Suppressor macrophage treated with lipopolysaccharide for 4 hours (primary cell): ENCODE measurements around the gene CCR5AS.

Source experiments
- DNase-seq: peaks from one replicate; pipeline ENCODE4 v3.0.0-alpha.2; 2020

The CCR5AS gene

GRCh38 chr3:46375218-46375617 lies 31.6 kb downstream of the CCR5AS start:
- DNase-seq, result no peak

GRCh38 chr3:46374755-46375154 lies 32.1 kb downstream of the CCR5AS start:
- no peak for DNase-seq

DNA sequence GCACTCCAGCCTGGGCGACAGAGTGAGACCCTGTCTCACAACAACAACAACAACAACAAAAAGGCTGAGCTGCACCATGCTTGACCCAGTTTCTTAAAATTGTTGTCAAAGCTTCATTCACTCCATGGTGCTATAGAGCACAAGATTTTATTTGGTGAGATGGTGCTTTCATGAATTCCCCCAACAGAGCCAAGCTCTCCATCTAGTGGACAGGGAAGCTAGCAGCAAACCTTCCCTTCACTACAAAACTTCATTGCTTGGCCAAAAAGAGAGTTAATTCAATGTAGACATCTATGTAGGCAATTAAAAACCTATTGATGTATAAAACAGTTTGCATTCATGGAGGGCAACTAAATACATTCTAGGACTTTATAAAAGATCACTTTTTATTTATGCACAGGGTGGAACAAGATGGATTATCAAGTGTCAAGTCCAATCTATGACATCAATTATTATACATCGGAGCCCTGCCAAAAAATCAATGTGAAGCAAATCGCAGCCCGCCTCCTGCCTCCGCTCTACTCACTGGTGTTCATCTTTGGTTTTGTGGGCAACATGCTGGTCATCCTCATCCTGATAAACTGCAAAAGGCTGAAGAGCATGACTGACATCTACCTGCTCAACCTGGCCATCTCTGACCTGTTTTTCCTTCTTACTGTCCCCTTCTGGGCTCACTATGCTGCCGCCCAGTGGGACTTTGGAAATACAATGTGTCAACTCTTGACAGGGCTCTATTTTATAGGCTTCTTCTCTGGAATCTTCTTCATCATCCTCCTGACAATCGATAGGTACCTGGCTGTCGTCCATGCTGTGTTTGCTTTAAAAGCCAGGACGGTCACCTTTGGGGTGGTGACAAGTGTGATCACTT lies 34.1 kb downstream of the CCR5AS start:
- peak; percentile 70 for DNase-seq

- peak; percentile 53 for DNase-seq
These were observed 35.1 kb downstream of the CCR5AS start for GRCh38 chr3:46371519-46372340.

GRCh38 chr3:46370839-46371518 lies 35.9 kb downstream of the CCR5AS start, which contains the start of gene CCR5:
Gene CCR5, plus strand, starts transcription at chr3:46370946. Its CDS starts 1,957 bp downstream, at chr3:46372903.
- peak; percentile 73 for DNase-seq

DNA sequence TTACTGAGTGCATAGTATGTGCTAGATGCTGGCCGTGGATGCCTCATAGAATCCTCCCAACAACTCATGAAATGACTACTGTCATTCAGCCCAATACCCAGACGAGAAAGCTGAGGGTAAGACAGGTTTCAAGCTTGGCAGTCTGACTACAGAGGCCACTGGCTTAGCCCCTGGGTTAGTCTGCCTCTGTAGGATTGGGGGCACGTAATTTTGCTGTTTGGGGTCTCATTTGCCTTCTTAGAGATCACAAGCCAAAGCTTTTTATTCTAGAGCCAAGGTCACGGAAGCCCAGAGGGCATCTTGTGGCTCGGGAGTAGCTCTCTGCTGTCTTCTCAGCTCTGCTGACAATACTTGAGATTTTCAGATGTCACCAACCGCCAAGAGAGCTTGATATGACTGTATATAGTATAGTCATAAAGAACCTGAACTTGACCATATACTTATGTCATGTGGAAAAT lies 37.2 kb downstream of the CCR5AS start:
- peak; percentile 69 for DNase-seq

DNA sequence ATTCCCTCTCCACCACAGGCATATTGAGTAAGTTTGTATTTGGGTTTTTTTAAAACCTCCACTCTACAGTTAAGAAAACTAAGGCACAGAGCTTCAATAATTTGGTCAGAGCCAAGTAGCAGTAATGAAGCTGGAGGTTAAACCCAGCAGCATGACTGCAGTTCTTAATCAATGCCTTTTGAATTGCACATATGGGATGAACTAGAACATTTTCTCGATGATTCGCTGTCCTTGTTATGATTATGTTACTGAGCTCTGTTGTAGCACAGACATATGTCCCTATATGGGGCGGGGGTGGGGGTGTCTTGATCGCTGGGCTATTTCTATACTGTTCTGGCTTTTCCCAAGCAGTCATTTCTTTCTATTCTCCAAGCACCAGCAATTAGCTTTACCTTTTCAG lies 37.7 kb downstream of the CCR5AS start:
- peak; percentile 58 for DNase-seq

GRCh38 chr3:46368569-46368968 lies 38.3 kb downstream of the CCR5AS start:
- DNase-seq, result peak; percentile 94

DNA sequence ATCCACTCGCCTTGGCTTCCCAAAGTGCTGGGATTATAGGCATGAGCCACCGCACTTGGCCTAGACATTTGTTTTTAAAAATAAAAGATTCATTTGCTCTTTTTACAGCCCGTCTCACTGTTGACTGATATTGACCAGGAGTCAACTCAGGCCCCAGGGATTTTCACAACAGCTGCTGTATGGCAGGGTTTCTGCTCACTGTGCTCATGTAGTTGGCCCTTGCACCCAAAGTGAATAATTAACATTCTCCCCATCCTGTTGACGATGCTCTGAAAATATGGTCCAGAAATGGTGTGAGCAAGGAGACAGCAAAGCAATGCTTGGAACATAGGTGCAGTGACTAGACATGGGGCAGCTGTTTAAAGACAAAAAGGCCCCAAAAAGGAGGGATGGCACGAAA lies 39.1 kb downstream of the CCR5AS start:
- DNase-seq, result no peak

- no peak for DNase-seq
These were observed 40.9 kb downstream of the CCR5AS start for GRCh38 chr3:46365737-46366524.

DNA sequence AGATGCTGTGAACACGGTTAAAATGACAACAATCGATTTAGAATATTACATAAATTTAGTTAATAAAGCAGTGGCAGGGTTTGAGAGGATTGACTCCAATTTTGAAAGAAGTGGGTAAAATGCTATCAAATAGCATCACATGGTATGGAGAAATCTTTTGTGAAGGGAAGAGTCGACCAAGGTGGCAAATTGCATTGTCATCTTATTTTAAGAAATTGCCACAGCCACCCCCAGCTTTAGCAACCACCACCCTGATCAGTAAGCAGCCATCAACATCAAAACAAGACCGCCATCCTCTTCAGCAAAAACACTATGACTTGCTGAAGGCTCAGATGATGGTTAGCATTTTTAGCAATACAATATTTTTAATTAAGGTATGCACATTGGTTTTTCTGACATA lies 41.8 kb downstream of the CCR5AS start:
- no peak for DNase-seq

DNA sequence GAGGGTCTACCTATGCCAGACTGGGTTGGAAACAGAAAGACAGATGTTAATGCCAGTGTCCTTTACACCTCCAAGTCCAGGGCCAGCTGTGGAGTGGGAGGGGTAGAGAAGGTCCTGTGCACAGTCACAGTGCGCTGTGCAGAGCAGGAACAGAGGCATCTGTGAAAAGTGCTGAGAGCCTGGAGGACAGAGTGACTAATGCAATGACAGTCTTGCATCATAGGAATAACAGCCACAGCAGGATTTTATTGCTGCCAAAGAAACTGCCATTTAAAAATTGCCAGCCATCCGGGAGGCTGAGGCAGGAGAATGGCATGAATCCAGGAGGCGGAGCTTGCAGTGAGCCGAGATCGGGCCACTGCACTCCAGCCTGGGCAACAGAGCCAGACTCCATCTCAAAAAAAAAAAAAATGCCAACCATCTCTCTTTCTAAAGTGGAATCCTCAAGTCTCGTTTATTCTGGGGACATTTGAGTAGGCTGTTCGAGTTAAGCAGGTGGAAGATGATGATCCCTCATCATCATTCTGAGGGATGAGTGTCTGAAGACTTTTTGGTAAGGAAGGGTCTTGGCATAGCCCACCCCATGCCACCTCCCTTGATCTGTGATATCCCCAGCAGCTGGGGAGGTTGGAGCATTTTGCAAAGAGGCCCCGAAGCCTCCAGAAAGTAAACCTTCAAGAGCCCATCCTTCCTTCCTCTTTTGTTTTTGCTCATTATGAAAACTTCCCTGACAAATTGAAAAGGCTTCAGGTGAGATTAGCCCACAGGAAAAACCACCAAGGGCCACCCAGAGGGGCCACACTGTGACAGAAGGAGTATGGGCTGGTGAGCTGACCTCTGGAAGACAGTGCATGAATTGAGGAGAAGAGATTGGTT lies 45.2 kb downstream of the CCR5AS start:
- DNase-seq, result peak; percentile 87

DNA sequence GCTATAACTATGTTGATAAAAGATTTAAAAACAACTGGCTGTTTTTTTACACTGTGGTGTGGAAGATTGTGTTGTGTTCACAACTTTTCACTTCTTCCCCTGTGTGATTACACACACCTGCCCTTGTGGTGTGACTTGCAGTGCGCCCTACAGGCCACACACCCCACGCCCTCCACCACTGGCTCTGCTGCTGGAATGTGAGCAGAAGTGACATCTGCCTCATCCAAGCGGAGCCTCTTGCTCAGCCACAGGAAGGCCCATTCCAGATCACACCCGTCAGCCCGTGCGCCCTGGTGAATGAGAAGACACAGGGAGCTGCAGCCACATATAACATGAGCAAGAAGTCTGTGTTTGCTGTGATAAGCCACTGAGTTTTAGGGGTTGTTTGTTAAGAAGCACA lies 46.0 kb downstream of the CCR5AS start:
- DNase-seq, result no peak

- DNase-seq, result peak; percentile 77
These were observed 47.0 kb downstream of the CCR5AS start for GRCh38 chr3:46359733-46360493.

- DNase-seq, result no peak
These were observed 48.4 kb downstream of the CCR5AS start for GRCh38 chr3:46358466-46358865.

GRCh38 chr3:46356909-46357308 lies 50.0 kb downstream of the CCR5AS start:
- DNase-seq, result no peak

- DNase-seq, result no peak
These were observed 50.6 kb downstream of the CCR5AS start for GRCh38 chr3:46356276-46356675.

DNA sequence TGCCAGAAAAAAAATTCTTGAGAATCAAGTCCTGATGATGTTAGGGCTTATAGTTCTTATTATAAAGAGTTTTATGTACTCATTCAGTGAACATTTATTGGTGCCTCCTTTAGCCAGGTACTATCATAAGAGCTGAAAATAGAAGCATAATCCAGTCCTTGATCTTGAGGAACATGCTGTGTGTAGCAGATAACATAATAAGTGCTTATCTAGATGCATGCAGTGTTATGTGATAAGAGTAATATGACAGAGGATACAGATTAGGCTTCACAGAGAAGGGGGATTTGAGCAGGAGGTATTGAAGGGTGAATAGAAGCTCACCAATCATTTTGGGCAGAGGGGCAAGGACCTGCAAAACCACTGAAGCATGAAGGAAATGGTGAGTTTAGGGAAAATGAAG lies 51.9 kb downstream of the CCR5AS start:
- no peak for DNase-seq

DNA sequence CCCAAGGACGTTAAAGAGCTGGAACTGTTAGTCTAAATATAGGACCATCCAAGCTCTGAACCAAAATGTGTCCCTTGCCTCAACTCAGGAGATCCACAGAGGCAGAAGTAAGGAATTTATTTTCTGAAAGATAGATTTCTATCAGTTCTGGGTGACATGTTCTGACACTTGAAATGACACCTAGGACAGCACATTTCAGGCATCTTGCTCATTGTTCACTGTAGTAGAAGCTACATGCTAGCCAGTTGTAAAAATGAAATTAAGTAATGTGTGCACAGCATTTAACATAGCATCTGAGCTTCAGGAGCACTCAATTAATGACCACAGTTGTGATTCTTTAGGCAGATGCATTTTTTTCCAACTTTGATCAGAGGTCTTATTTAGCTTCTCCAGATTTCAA lies 52.4 kb downstream of the CCR5AS start:
- DNase-seq, result no peak

GRCh38 chr3:46353647-46354410 lies 53.0 kb downstream of the CCR5AS start, which contains the start of gene CCR2:
Gene CCR2, plus strand, starts transcription at chr3:46354111. Its CDS starts 3,417 bp downstream, at chr3:46357528.
- DNase-seq, result peak; percentile 37
